Thoracic aorta (tissue), 2 donors: ENCODE results near the gene PIMREG. TPM values are rescaled to one million over a fixed set of nuclear protein-coding genes. Genes with fewer than 3 reads are reported as not detected.

Source experiments
- ATAC-seq: fragments of 150-250 bp; one replicate; pipeline ENCODE4 v1.8.0; 2017; ENCODE audit warnings: low read depth; ENCODE audit not compliant: insufficient number of reproducible peaks, low FRiP score
- DNase-seq: peaks from one replicate; pipeline ENCODE4 v3.0.0-alpha.2; 2020; ENCODE audit warnings: low spot score
- H3K27ac ChIP-seq, 2 donors: fragments of 200-600 bp; sonication (generic); 1 replicate in 1 of 2; 2 replicates in 1 of 2; pipeline ENCODE4 v1.5.1; 2016; ENCODE audit warnings: mild to moderate bottlenecking in 2 of 2, moderate library complexity in 2 of 2
- H3K27me3 ChIP-seq: fragments of 200-600 bp; sonication (generic); replicated peaks from 2 replicates; pipeline ENCODE4 v1.6.0; 2016; ENCODE audit warnings: mild to moderate bottlenecking; ENCODE audit not compliant: insufficient read depth
- H3K36me3 ChIP-seq: fragments of 200-600 bp; sonication (generic); one replicate; pipeline ENCODE4 v1.5.1; 2016
- H3K4me1 ChIP-seq, 2 donors: fragments of 200-600 bp; sonication (generic); 1 replicate in 1 of 2; 2 replicates in 1 of 2; pipeline versions ENCODE4 v1.5.1 to v1.6.0; 2016; ENCODE audit warnings: low read depth in 2 of 2, mild to moderate bottlenecking in 1 of 2; ENCODE audit not compliant: control insufficient read depth in 1 of 2
- H3K4me3 ChIP-seq: fragments of 200-600 bp; sonication (generic); 2 replicates; pipeline ENCODE4 v1.5.1; 2016; ENCODE audit warnings: mild to moderate bottlenecking
- H3K9me3 ChIP-seq: fragments of 200-600 bp; sonication (generic); 2 replicates; pipeline ENCODE4 v1.5.1; 2016
- total RNA-seq, 2 donors: library from RNA; depleted of rRNA; stranded (reverse); fragments of >200 nt; gene quantifications; one replicate each; pipeline versions ENCODE4 v1.1.0 to v1.2.3, GENCODE V29; 2016
- TF ChIP-seq, protein P1 (sequence below): fragments of 200-600 bp; sonication (generic); IDR thresholded peaks from one replicate; pipeline ENCODE4 v1.5.1; 2019; ENCODE audit warnings: antibody characterized with exemption

The PIMREG gene
- total RNA-seq, 2 donors from 2014 or later, result not detected

DNA sequence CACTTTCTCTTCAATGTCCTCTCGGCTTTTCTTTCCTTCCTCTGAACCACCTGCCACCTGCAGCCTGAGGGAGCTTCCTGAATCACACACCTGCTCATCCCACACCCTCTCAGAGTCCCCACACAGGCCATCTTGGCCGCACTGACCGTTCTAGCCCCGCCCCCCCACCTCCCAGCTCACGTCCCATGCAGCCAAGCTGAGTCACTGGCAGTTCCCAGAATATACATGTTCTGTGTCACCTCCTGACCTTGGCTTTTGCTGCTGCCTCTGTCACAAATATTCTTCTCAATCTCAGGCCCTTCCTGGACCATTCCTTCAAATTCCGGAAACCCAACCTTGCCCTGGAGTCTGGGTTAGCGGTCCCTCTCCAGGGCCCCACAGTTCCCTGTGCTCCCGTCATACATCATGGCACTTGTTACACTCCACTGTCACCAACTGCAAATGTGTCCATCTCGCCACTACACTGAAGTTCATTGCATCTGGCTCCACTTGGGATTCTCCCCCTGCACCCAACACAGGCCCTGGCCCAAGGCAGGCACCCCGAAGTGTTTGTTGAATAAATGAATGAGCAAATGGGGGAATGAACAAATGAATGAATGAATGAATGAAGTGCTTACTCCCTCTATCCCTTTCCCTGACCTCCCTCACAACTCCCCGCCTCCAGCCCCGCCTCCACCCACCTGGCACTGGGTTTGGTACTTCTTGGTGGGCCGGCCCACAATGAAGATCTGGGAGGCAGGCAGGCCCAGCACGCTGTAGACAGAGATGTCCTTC lies 12.8 kb downstream of the PIMREG start:
- peak; percentile 31 for ATAC-seq

DNA sequence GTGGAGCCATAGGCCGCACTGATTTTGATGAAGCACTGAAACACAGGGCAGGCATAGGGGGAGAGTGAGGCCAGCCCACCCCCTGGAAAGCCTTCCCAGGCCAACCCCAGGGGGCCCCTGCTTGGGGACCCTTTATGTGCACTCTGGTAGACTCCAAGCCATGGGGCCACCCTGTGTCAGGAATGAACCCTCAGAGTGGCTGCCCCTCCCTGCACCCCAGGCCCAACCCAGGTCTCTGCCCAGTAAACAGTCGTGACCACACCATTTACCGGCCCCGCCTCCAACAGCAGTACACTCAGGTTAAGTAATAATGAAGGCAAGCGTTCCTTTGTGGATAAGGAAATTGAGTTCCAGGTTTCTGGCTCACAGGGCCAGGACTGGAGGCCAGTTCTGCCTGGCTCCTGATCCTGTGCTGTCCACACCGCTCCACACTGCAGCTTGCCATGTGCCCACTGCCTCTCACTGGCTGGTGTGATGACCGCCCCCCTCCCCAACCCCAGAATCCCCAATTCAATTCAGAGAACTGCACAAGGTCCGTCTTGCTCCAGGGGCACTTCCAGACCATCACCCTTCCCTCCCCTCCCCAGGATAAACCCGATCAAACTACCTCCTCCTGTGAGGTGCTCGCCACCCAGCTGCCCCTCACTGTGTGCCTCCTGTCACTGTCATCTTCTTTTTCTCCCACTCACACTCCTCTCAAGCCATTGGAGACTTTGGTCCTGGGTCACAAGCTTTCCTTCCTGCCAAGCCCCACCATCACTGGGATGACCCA lies 13.6 kb downstream of the PIMREG start:
- ATAC-seq, result no peak
- H3K36me3 ChIP-seq, result no peaks in the 10 kb centered on the region
- H3K9me3 ChIP-seq, result no peaks in the 10 kb centered on the region
- TF ChIP-seq, protein P1, sequence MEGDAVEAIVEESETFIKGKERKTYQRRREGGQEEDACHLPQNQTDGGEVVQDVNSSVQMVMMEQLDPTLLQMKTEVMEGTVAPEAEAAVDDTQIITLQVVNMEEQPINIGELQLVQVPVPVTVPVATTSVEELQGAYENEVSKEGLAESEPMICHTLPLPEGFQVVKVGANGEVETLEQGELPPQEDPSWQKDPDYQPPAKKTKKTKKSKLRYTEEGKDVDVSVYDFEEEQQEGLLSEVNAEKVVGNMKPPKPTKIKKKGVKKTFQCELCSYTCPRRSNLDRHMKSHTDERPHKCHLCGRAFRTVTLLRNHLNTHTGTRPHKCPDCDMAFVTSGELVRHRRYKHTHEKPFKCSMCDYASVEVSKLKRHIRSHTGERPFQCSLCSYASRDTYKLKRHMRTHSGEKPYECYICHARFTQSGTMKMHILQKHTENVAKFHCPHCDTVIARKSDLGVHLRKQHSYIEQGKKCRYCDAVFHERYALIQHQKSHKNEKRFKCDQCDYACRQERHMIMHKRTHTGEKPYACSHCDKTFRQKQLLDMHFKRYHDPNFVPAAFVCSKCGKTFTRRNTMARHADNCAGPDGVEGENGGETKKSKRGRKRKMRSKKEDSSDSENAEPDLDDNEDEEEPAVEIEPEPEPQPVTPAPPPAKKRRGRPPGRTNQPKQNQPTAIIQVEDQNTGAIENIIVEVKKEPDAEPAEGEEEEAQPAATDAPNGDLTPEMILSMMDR, result no peak
- H3K4me3 ChIP-seq, result no peak overlapping the region
- DNase-seq, result no peak
- H3K27ac ChIP-seq, result no peak overlapping the region
- peaks cover 0 to 6% of the 10 kb centered on the region in 2 donors for H3K4me1 ChIP-seq
- peaks cover 4% of the 10 kb centered on the region for H3K27me3 ChIP-seq

More for the DNA sequence above, 12.8 kb downstream of the PIMREG start:
- H3K4me3 ChIP-seq, result no peak overlapping the region
- peaks cover 4% of the 10 kb centered on the region for H3K27me3 ChIP-seq
- H3K36me3 ChIP-seq, result no peaks in the 10 kb centered on the region
- H3K4me1 ChIP-seq, result peaks cover 0 to 6% of the 10 kb centered on the region in 2 donors
- H3K27ac ChIP-seq, result no peak overlapping the region
- DNase-seq, result no peak
- TF ChIP-seq, protein P1, result no peak
- no peaks in the 10 kb centered on the region for H3K9me3 ChIP-seq

DNA sequence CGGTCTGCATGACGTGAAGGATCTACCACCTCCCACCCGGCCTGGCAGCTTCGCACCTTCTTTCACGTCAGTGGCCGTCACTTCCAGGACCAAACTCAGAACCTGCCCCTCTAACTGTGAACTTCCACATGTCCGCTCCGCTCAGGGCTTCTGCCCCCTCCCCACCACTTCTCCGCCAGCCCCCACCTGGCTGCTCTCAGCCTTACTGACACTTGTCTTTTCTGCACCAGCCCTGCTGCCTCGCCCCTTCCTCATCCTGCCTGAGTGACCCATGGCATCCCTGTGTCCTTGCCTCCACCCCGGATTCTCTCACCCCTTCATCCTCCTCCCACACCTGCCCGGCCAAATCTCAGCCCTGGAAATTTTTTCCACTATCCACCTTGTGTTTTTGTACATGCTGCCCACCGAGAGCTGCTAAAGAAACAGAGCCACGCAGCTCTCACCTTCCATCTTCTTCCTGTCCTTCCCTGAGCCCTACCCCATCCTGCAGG lies 14.2 kb downstream of the PIMREG start:
- no peak for DNase-seq
- TF ChIP-seq, protein P1, result no peak
- no peaks in the 10 kb centered on the region for H3K36me3 ChIP-seq
- H3K9me3 ChIP-seq, result no peaks in the 10 kb centered on the region
- H3K27ac ChIP-seq, result no peak overlapping the region
- peaks cover 0 to 6% of the 10 kb centered on the region in 2 donors for H3K4me1 ChIP-seq
- H3K4me3 ChIP-seq, result no peak overlapping the region
- H3K27me3 ChIP-seq, result peaks cover 4% of the 10 kb centered on the region
- no peak for ATAC-seq

DNA sequence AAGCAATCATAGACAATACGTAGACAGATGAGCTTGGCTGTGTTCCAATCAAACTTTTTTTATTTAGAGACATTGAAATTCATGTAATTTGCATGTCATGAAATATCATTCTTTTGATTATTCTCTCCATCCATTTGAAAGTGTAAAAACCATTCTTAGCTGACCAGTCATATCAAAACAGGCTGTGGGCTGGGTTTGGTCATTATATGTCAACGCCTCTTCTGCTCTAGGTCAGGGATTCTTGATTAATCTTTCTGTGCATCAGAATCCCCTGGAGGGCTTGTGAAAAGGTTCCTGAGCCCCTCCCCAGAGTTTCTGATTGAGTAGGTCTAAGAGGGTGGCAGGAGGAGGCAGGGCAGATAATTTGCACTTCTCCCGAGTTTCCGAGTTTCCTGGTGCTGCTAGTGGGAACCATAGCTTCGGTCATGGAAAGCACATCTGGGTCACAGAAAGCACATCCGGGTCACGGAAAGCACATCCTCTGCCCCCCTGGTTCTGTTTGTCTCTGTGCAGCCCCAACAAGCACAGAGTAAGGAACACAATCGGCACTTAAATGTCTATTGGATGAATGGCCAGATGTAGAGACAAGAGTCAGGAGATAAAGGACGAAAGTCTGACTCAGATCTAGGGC lies 16.4 kb downstream of the PIMREG start:
- Histone ChIP-seq H3K4me1 (no peaks in the 10 kb centered on the region), H3K27ac (no peak overlapping the region), H3K27me3 (no peaks in the 10 kb centered on the region), H3K36me3 (no peaks in the 10 kb centered on the region), H3K4me3 (no peak overlapping the region), H3K9me3 (no peaks in the 10 kb centered on the region)
- TF ChIP-seq, protein P1, result no peak
- ATAC-seq (no peak), DNase-seq (no peak)

DNA sequence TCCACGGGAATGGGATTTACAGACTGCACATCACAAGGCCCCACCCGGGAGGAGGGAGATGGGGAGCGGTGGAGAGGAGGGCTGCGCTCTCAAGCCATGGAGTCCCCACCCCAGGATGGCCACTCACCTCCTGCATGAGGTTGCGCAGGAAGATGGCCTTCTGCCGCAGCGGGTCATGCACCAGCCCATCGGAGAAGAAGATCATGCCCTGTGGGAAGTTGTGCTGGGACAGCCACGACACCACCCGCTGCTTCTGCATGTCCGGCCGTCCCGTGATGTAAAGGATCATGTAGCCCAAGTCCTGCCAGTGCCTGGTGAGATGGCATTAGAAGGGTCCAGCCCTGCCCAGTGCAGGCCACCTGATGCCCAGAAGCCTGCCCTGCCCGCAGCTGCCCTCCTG lies 17.0 kb downstream of the PIMREG start:
- TF ChIP-seq, protein P1, result no peak
- Histone ChIP-seq H3K36me3 (no peaks in the 10 kb centered on the region), H3K27ac (no peak overlapping the region), H3K4me3 (no peak overlapping the region), H3K4me1 (no peaks in the 10 kb centered on the region), H3K27me3 (no peaks in the 10 kb centered on the region), H3K9me3 (no peaks in the 10 kb centered on the region)
- no peak for ATAC-seq
- DNase-seq, result no peak
